Muscle of leg (tissue), 11 donors: ENCODE data around the gene THOC5. TPM values are rescaled to one million over a fixed set of nuclear protein-coding genes. Genes with fewer than 3 reads are reported as not detected.
"Not testable (repeated sequence)": the region's sequence is repeated elsewhere in the genome, so short reads cannot be mapped to it uniquely, and the experiment has no call there.

ENCODE experiments used
- DNase-seq: peaks from one replicate; pipeline ENCODE4 v3.0.0; 2013
- H3K27ac ChIP-seq: one replicate; pipeline ENCODE4 v1.5.1; 2013; ENCODE audit warnings: mild to moderate bottlenecking, low read length, control low read depth
- H3K27me3 ChIP-seq: one replicate; pipeline ENCODE4 v1.6.1; 2013; ENCODE audit warnings: low read length; ENCODE audit not compliant: control insufficient read depth, insufficient read depth
- H3K36me3 ChIP-seq: one replicate; pipeline ENCODE4 v1.6.1; 2013; ENCODE audit warnings: low read length; ENCODE audit not compliant: control insufficient read depth, insufficient read depth
- H3K4me1 ChIP-seq: one replicate; pipeline ENCODE4 v1.6.1; 2013; ENCODE audit warnings: low read length; ENCODE audit not compliant: control insufficient read depth, insufficient read depth
- H3K4me3 ChIP-seq: one replicate; pipeline ENCODE4 v1.5.1; 2013; ENCODE audit warnings: low read length, control low read depth
- H3K9me3 ChIP-seq: replicated peaks from 2 replicates; pipeline ENCODE4 v1.6.1; 2013; ENCODE audit warnings: low read depth, low read length; ENCODE audit not compliant: control insufficient read depth
- WGBS: methylation state at CpG from one replicate; pipeline ENCODE4 v1.1.5; 2013; ENCODE audit warnings: missing lambda C conversion rate; ENCODE audit not compliant: insufficient coverage; 5-methylcytosine and 5-hydroxymethylcytosine counted together
- polyA plus RNA-seq, 8 donors: library from polyadenylated mRNA; unstranded; fragments of 120-200 nt; gene quantifications; one replicate each; pipeline versions ENCODE4 v1.2.1 to v1.2.3, GENCODE V29; 2013; ENCODE audit warnings: inconsistent platforms in 1 of 8, low replicate concordance in 1 of 8; ENCODE audit not compliant: insufficient read length in 8 of 8, insufficient read depth in 1 of 8
- total RNA-seq: library from RNA; stranded (reverse); fragments of 120-200 nt; gene quantifications from one replicate; pipeline ENCODE4 v1.2.4, GENCODE V29; 2013

Gene THOC5
- total and polyA plus RNA-seq, 9 donors: 18.9 to 28.4 (median 22.3) TPM

- no peaks in the 10 kb centered on the region for H3K9me3 ChIP-seq
- no peak for DNase-seq
- H3K36me3 ChIP-seq: peaks cover 72% of the 10 kb centered on the region
- H3K27me3 ChIP-seq: no peaks in the 10 kb centered on the region
- H3K4me1 ChIP-seq: no peaks in the 10 kb centered on the region
- H3K4me3 ChIP-seq: no peak overlapping the region
- WGBS: 92% methylated on average over 2 of the region's 4 CpGs
- H3K27ac ChIP-seq: no peak overlapping the region
Observed at GRCh38 chr22:29512031-29512430, 41.5 kb downstream of the THOC5 start.

GRCh38 chr22:29511126-29511862, 42.3 kb downstream of the THOC5 start:
- DNase-seq: no peak
- Histone ChIP-seq H3K4me3 (no peak overlapping the region), H3K27ac (no peak overlapping the region), H3K27me3 (no peaks in the 10 kb centered on the region), H3K4me1 (no peaks in the 10 kb centered on the region), H3K36me3 (peaks cover 67% of the 10 kb centered on the region), H3K9me3 (no peaks in the 10 kb centered on the region)
- 87% methylated on average over 6 of the region's 8 CpGs for WGBS

DNA sequence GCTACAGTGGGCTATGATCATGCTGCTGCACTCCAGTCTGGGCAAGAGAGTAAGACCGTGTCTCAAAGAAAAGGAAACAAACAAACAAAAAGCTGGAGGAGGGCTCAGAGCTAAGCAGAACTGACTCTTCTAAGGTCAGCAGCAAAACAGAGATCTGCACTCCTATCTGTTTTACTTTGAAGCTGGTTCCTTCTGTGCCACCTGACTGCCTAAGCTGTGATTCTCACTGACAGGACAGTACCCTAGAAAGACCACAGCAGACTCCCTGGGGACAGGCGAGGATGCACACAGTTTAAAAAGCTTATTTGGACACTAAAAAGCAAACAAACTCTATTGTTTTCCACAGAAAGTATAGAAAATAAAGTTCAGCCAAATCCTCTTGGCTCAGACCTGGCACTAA, 43.0 kb downstream of the THOC5 start:
- DNase-seq: no peak
- Histone ChIP-seq H3K27me3 (no peaks in the 10 kb centered on the region), H3K4me1 (no peaks in the 10 kb centered on the region), H3K36me3 (peaks cover 67% of the 10 kb centered on the region), H3K9me3 (no peaks in the 10 kb centered on the region), H3K27ac (no peak overlapping the region), H3K4me3 (no peak overlapping the region)
- 57% methylated on average over 1 of the region's 2 CpGs for WGBS

GRCh38 chr22:29509815-29510214, 43.7 kb downstream of the THOC5 start:
- no peaks in the 10 kb centered on the region for H3K4me1 ChIP-seq
- H3K36me3 ChIP-seq: peaks cover 68% of the 10 kb centered on the region
- DNase-seq: no peak
- H3K27me3 ChIP-seq: no peaks in the 10 kb centered on the region
- H3K9me3 ChIP-seq: no peaks in the 10 kb centered on the region
- H3K27ac ChIP-seq: no peak overlapping the region
- no peak overlapping the region for H3K4me3 ChIP-seq
- WGBS: no CpG with 5 or more reads among the region's 1 CpG

GRCh38 chr22:29509298-29509697, 44.3 kb downstream of the THOC5 start:
- Histone ChIP-seq H3K4me1 (no peaks in the 10 kb centered on the region), H3K27ac (no peak overlapping the region), H3K36me3 (peaks cover 68% of the 10 kb centered on the region), H3K9me3 (no peaks in the 10 kb centered on the region), H3K27me3 (no peaks in the 10 kb centered on the region), H3K4me3 (no peak overlapping the region)
- no peak for DNase-seq

GRCh38 chr22:29503811-29504372, 49.7 kb downstream of the THOC5 start:
- Histone ChIP-seq H3K4me1 (peaks cover 8% of the 10 kb centered on the region), H3K9me3 (no peaks in the 10 kb centered on the region), H3K36me3 (peaks cover 30% of the 10 kb centered on the region), H3K27ac (no peak overlapping the region), H3K27me3 (no peaks in the 10 kb centered on the region), H3K4me3 (no peak overlapping the region)
- WGBS: no CpG with 5 or more reads among the region's 7 CpGs
- peak; percentile 86 for DNase-seq

DNA sequence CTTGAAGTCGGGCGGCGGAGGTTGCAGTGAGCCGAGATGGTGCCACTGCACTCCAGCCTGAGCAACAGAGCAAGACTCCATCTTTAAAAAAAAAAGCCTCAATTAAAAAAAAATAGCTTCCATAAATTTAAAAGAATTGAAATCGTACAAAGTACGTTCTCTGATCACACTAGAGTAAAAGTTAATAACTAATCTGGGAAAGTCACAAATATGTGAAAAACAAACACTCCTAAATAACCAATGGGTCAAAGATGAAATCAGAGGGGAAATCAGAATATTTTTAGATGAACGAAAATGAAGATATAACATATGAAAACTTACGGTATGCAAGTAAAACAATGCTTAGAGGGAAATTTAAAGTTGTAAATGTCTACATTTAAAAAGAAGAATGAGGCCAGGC, 53.7 kb downstream of the THOC5 start:
- no peaks in the 10 kb centered on the region for H3K36me3 ChIP-seq
- H3K4me3 ChIP-seq: no peak overlapping the region
- H3K27me3 ChIP-seq: no peaks in the 10 kb centered on the region
- H3K27ac ChIP-seq: no peak overlapping the region
- peaks cover 2% of the 10 kb centered on the region for H3K9me3 ChIP-seq
- DNase-seq: no peak
- WGBS: no CpG with 5 or more reads among the region's 8 CpGs
- peaks cover 8% of the 10 kb centered on the region for H3K4me1 ChIP-seq

GRCh38 chr22:29493636-29494035, 59.9 kb downstream of the THOC5 start:
- Histone ChIP-seq H3K9me3 (peaks cover 6% of the 10 kb centered on the region), H3K27me3 (no peaks in the 10 kb centered on the region), H3K27ac (no peak overlapping the region), H3K36me3 (no peaks in the 10 kb centered on the region), H3K4me1 (no peaks in the 10 kb centered on the region), H3K4me3 (no peak overlapping the region)
- WGBS: no CpG with 5 or more reads among the region's 1 CpG
- DNase-seq: no peak

DNA sequence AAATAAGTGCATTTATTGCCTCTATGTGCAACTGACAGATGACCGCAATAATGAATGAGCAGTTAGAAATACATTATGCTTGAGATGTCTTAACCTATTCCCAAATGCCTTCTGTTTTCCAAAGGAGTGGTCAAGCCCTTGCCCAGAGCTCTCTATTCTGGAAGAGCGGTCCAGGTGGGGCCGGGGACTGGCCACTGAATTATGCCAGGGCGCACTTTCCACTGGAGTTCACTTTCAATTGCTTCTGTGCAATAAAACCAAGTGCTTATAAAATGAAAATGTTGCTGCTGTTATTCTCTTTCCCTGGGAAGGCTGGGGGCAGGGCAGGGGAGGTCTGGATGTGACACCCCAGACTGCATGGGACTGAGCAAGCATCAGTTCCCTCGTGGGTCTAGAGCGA, 62.5 kb downstream of the THOC5 start:
- 98% methylated on average over 4 of the region's 6 CpGs for WGBS
- Histone ChIP-seq H3K27ac (no peak overlapping the region), H3K4me1 (no peaks in the 10 kb centered on the region), H3K9me3 (peaks cover 6% of the 10 kb centered on the region), H3K36me3 (no peaks in the 10 kb centered on the region), H3K4me3 (no peak overlapping the region), H3K27me3 (no peaks in the 10 kb centered on the region)
- no peak for DNase-seq

DNA sequence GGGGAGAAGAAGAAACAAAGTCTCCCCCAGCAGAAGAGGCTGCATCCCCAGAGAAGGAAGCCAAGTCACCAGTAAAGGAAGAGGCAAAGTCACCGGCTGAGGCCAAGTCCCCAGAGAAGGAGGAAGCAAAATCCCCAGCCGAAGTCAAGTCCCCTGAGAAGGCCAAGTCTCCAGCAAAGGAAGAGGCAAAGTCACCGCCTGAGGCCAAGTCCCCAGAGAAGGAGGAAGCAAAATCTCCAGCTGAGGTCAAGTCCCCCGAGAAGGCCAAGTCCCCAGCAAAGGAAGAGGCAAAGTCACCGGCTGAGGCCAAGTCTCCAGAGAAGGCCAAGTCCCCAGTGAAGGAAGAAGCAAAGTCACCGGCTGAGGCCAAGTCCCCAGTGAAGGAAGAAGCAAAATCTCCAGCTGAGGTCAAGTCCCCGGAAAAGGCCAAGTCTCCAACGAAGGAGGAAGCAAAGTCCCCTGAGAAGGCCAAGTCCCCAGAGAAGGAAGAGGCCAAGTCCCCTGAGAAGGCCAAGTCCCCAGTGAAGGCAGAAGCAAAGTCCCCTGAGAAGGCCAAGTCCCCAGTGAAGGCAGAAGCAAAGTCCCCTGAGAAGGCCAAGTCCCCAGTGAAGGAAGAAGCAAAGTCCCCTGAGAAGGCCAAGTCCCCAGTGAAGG, 64.3 kb downstream of the THOC5 start:
- H3K4me3 ChIP-seq, H3K27me3 ChIP-seq, DNase-seq, H3K9me3 ChIP-seq, H3K36me3 ChIP-seq, H3K27ac ChIP-seq, H3K4me1 ChIP-seq: not testable (repeated sequence)
- 79% methylated on average over 7 of the region's 8 CpGs for WGBS
